Ishikawa (cell line): ENCODE results near the gene PDZD8.

Experiments
- CEBPB ChIP-seq: IDR thresholded peaks from 2 replicates; pipeline ENCODE4 v1.6.1; 2012
- CREB1 ChIP-seq: IDR thresholded peaks from 2 replicates; pipeline ENCODE4 v1.6.1; 2012; ENCODE audit warnings: low read depth
- EGR1 ChIP-seq: IDR thresholded peaks from 2 replicates; pipeline ENCODE4 v1.6.1; 2012
- EP300 ChIP-seq: IDR thresholded peaks from 2 replicates; pipeline ENCODE4 v1.6.1; 2012; ENCODE audit warnings: borderline replicate concordance
- FOXM1 ChIP-seq: IDR thresholded peaks from 2 replicates; pipeline ENCODE4 v1.6.1; 2012; ENCODE audit warnings: low read depth, borderline replicate concordance
- NFIC ChIP-seq: IDR thresholded peaks from 2 replicates; pipeline ENCODE4 v1.6.1; 2012
- RAD21 ChIP-seq: IDR thresholded peaks from 2 replicates; pipeline ENCODE4 v1.6.1; 2012; ENCODE audit warnings: low read depth
- TAF1 ChIP-seq: IDR thresholded peaks from 2 replicates; pipeline ENCODE4 v1.6.1; 2012; ENCODE audit warnings: low read depth, mild to moderate bottlenecking
- TCF12 ChIP-seq: IDR thresholded peaks from 2 replicates; pipeline ENCODE4 v1.6.1; 2012; ENCODE audit warnings: low read depth
- TEAD4 ChIP-seq: IDR thresholded peaks from 2 replicates; pipeline ENCODE4 v1.6.1; 2012
- YY1 ChIP-seq: IDR thresholded peaks from 2 replicates; pipeline ENCODE4 v1.6.1; 2012; ENCODE audit warnings: low read depth
- ZBTB7A ChIP-seq: IDR thresholded peaks from 2 replicates; pipeline ENCODE4 v1.6.1; 2012; ENCODE audit warnings: low read depth
- TF ChIP-seq, protein P1 (sequence below): IDR thresholded peaks from 2 replicates; pipeline ENCODE4 v1.6.1; 2012
- TF ChIP-seq, protein P2 (sequence below): IDR thresholded peaks from 2 replicates; pipeline ENCODE4 v1.6.1; 2012; ENCODE audit warnings: low read depth, mild to moderate bottlenecking
- TF ChIP-seq, protein P3 (sequence below): IDR thresholded peaks from 2 replicates; pipeline ENCODE4 v1.6.1; 2012

Gene PDZD8

DNA sequence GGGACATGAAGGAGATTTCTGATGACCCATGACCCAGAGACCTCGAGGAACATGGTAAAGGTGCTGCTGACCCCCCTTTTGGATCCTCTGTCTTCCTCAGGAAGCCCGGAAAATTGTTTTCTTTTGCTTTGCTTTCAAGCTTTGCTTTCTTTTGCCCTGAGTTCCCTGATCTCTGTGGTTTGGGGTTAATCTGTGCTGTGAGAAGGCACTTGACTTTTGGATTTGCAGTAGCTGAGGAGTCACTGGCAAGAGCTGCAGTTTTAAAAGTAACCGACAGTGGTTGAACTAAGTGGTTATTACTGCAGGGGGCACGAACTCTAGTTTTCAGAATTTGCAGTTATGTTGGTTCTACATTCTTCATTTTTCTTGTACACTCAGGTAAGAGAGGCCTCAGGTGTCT is 53.0 kb downstream of the PDZD8 start:
- no peak for TF ChIP-seq TAF1
- TF ChIP-seq CEBPB: no peak
- TF ChIP-seq, protein P1, sequence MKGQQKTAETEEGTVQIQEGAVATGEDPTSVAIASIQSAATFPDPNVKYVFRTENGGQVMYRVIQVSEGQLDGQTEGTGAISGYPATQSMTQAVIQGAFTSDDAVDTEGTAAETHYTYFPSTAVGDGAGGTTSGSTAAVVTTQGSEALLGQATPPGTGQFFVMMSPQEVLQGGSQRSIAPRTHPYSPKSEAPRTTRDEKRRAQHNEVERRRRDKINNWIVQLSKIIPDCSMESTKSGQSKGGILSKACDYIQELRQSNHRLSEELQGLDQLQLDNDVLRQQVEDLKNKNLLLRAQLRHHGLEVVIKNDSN: no peak
- no peak for TF ChIP-seq YY1
- no peak for TF ChIP-seq TEAD4
- TF ChIP-seq, protein P2, sequence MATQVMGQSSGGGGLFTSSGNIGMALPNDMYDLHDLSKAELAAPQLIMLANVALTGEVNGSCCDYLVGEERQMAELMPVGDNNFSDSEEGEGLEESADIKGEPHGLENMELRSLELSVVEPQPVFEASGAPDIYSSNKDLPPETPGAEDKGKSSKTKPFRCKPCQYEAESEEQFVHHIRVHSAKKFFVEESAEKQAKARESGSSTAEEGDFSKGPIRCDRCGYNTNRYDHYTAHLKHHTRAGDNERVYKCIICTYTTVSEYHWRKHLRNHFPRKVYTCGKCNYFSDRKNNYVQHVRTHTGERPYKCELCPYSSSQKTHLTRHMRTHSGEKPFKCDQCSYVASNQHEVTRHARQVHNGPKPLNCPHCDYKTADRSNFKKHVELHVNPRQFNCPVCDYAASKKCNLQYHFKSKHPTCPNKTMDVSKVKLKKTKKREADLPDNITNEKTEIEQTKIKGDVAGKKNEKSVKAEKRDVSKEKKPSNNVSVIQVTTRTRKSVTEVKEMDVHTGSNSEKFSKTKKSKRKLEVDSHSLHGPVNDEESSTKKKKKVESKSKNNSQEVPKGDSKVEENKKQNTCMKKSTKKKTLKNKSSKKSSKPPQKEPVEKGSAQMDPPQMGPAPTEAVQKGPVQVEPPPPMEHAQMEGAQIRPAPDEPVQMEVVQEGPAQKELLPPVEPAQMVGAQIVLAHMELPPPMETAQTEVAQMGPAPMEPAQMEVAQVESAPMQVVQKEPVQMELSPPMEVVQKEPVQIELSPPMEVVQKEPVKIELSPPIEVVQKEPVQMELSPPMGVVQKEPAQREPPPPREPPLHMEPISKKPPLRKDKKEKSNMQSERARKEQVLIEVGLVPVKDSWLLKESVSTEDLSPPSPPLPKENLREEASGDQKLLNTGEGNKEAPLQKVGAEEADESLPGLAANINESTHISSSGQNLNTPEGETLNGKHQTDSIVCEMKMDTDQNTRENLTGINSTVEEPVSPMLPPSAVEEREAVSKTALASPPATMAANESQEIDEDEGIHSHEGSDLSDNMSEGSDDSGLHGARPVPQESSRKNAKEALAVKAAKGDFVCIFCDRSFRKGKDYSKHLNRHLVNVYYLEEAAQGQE: no peak
- no peak for TF ChIP-seq FOXM1
- TF ChIP-seq CREB1: no peak
- no peak for TF ChIP-seq EGR1
- TF ChIP-seq, protein P3, sequence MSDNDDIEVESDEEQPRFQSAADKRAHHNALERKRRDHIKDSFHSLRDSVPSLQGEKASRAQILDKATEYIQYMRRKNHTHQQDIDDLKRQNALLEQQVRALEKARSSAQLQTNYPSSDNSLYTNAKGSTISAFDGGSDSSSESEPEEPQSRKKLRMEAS: no peak
- TF ChIP-seq RAD21: no peak
- no peak for TF ChIP-seq NFIC
- no peak for TF ChIP-seq TCF12
- no peak for TF ChIP-seq EP300
- no peak for TF ChIP-seq ZBTB7A

DNA sequence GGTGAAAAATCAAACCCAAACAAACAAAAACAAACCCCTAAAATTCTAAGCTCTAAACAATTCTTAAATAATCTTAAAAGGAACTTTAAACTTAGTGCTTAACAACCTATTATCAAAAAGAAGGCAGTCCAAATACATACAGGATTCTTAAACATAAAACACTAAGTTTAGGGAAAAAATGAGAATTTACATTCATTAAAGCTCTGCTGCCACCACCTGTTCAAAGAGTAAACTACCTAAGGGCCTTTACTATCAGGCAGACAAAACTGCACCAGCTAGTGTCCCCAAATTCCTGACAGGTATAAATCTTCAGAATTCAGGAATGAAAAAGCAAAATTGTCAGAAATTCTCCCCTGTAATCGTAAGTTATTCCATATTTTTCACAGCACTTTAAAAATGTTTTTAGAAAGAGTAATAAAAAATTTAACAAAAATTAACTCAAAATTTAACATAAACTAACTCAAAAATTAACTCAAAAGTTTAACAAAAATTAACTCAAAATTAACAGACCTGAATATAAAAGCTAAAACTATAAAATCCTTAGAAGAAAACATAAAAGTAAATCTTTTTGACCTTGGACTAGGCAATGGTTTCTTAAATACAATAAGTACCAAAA is 55.1 kb downstream of the PDZD8 start:
- TF ChIP-seq, protein P1: no peak
- peak; percentile 65 for TF ChIP-seq RAD21

DNA sequence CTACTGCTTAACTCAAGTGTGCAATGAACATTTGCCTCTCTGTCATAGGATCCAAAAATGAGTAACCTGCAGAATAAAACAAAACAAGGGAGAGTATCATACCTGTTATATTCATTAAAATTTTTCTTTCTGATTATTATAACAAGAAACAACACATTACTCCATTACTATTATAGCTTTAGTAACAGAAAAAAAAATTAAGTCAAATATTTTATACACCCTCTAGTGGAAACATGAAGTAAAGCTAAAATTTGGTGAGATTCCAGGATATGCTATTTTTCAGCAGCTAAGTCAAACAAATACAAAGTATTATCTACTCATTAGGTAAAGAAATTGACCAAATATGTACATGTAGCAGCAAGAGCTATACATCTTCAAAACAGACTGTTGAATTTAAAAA is 56.3 kb downstream of the PDZD8 start:
- TF ChIP-seq RAD21 (0 out of 2 replicates have a peak, but pooled peaks have one; percentile 13), NFIC (no peak)

DNA sequence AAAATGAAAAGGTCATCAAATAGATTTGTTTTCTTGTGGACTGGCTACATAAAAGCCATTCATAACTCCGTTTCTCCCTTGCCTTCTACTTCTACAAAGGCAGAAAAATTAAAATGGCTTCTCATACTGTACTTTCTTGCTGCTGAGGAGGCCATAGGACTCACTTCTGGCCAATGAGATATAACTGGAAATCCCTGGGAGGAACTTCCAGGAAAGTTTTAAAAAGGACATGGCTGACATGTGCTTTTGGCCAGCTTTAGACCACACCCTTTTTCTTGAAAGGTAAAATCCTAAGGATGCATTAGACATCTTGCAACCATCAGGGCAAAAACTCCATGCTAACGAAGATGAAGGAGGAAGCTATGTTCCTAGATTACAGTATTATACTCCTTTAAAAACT is 58.5 kb downstream of the PDZD8 start:
- TF ChIP-seq RAD21 (no peak), EGR1 (no peak), TCF12 (no peak), CREB1 (no peak), ZBTB7A (no peak), NFIC (no peak), EP300 (no peak), TEAD4 (no peak), CEBPB (no peak), TAF1 (no peak), YY1 (no peak)
- TF ChIP-seq, protein P3: no peak
- TF ChIP-seq, protein P1: no peak
- TF ChIP-seq, protein P2: no peak

DNA sequence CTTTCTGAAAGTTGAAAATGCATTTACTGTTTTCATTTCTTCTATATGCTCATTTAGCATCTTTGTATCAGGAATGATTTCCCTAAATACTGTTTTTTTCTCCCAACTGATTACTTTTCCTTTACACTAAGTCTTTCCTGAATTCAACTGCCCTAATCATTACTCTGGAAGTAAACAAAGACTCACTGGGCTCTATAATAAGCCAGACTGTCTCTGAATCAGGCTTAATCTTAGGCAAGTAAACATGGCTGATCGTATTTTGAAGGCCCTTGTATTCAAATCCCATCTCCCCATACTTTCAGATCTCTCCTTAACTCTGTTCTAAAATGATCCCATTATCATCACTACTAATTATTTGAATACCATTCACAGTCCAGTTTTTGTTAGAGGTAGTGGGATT is 61.6 kb downstream of the PDZD8 start:
- TF ChIP-seq, protein P3: no peak
- no peak for TF ChIP-seq CEBPB
- TF ChIP-seq, protein P1: no peak
- TF ChIP-seq, protein P2: no peak
- TF ChIP-seq NFIC: no peak
- no peak for TF ChIP-seq CREB1
- TF ChIP-seq TAF1: no peak
- TF ChIP-seq EGR1: no peak
- no peak for TF ChIP-seq EP300
- TF ChIP-seq YY1: no peak
- TF ChIP-seq ZBTB7A: no peak
- no peak for TF ChIP-seq TCF12
- no peak for TF ChIP-seq TEAD4
- TF ChIP-seq FOXM1: no peak
- TF ChIP-seq RAD21: no peak
